Astrocyte of the cerebellum (primary cell): Measurements from ENCODE around the gene CLDN12.
A peak's percentile ranks its signal among the peaks of the same experiment; 100 is the strongest.

Experiments
- DNase-seq: peaks from one replicate; pipeline ENCODE4 v3.0.0-alpha.2; 2011; ENCODE audit warnings: low read depth
- H3K4me3 ChIP-seq: 2 replicates; pipeline ENCODE4 v1.5.1; 2011; ENCODE audit warnings: mild to moderate bottlenecking, low read depth, low read length, moderate library complexity
- CTCF ChIP-seq: IDR thresholded peaks from 2 replicates; pipeline ENCODE4 v1.5.1; 2012; ENCODE audit warnings: low read length, low read depth, moderate library complexity, mild to moderate bottlenecking; ENCODE audit errors: missing control alignments
- in situ Hi-C: cut with HindIII; loops from 2 replicates; pipeline ENCODE4 v1.10.0; 2017; ENCODE audit warnings: low sequenced_read_pairs

CLDN12 gene

GRCh38 chr7:90409667-90410066 lies 6.4 kb downstream of the CLDN12 start:
- no peak for TF ChIP-seq CTCF
- no peak overlapping the region for H3K4me3 ChIP-seq
- DNase-seq: no peak
- in situ Hi-C loops: no loop called here

GRCh38 chr7:90411510-90411909 lies 8.2 kb downstream of the CLDN12 start:
- in situ Hi-C loops: no loop called here
- TF ChIP-seq CTCF: no peak
- H3K4me3 ChIP-seq: no peak overlapping the region
- no peak for DNase-seq

- TF ChIP-seq CTCF: peak; percentile 21
- in situ Hi-C loops: no loop called here
- no peak for DNase-seq
- no peak overlapping the region for H3K4me3 ChIP-seq
Measured at GRCh38 chr7:90412458-90413184, 9.4 kb downstream of the CLDN12 start.

- no peak overlapping the region for H3K4me3 ChIP-seq
- no peak for TF ChIP-seq CTCF
- in situ Hi-C loops: no loop called here
- no peak for DNase-seq
Measured at GRCh38 chr7:90413185-90413528, 9.9 kb downstream of the CLDN12 start.

GRCh38 chr7:90421651-90422050 lies 18.4 kb downstream of the CLDN12 start:
- H3K4me3 ChIP-seq: no peak overlapping the region
- in situ Hi-C loops: no loop called here
- TF ChIP-seq CTCF: no peak
- DNase-seq: no peak

- no peak for DNase-seq
- H3K4me3 ChIP-seq: no peak overlapping the region
- TF ChIP-seq CTCF: no peak
- in situ Hi-C loops: loop anchor here (25.0 kb wide), 1 partner anchor 162 kb away; no protein-coding TSS in a partner anchor
Measured at GRCh38 chr7:90424720-90425119, 21.5 kb downstream of the CLDN12 start.
